Natural killer cell (primary cell): ENCODE data around the gene ARMC9. TPM values are rescaled to one million over a fixed set of nuclear protein-coding genes. Genes with fewer than 3 reads are reported as not detected.
"Not testable (repeated sequence)": the region's sequence is repeated elsewhere in the genome, so short reads cannot be mapped to it uniquely, and the experiment has no call there.

Experiments
- ATAC-seq, 3 donors: fragments of 150-1000 bp in 2 of 3; fragments of 200-7000 bp in 1 of 3; cut with Tn5 transposase; 1 replicate in 1 of 3; 2 replicates in 2 of 3; pipeline ENCODE4 v1.10.0; 2021; ENCODE audit warnings: mild to moderate bottlenecking in 2 of 3, moderate library complexity in 2 of 3
- DNase-seq, 2 donors: peaks; one replicate each; pipeline versions ENCODE4 v3.0.0 to v3.0.0-alpha.2; 2013 to 2021; ENCODE audit warnings: mixed read lengths in 1 of 2
- H3K27ac ChIP-seq: one replicate; pipeline ENCODE4 v1.5.1; 2013; ENCODE audit warnings: mild to moderate bottlenecking, low read length
- H3K27me3 ChIP-seq: one replicate; pipeline ENCODE4 v1.6.1; 2013; ENCODE audit warnings: low read length; ENCODE audit not compliant: control insufficient read depth, insufficient read depth
- H3K36me3 ChIP-seq: one replicate; pipeline ENCODE4 v1.6.1; 2013; ENCODE audit warnings: low read length; ENCODE audit not compliant: control insufficient read depth, insufficient read depth
- H3K4me1 ChIP-seq: one replicate; pipeline ENCODE4 v1.6.1; 2013; ENCODE audit warnings: low read length; ENCODE audit not compliant: control insufficient read depth, insufficient read depth
- H3K4me3 ChIP-seq: one replicate; pipeline ENCODE4 v1.5.1; 2013; ENCODE audit warnings: low read length
- H3K9me3 ChIP-seq: one replicate; pipeline ENCODE4 v1.6.1; 2013; ENCODE audit warnings: low read length; ENCODE audit not compliant: control insufficient read depth, insufficient read depth
- H3K27ac Mint-ChIP-seq, 2 donors: one replicate each; pipeline ENCODE4 v1.8.0; 2022; ENCODE audit warnings: mild to moderate bottlenecking in 2 of 2, mixed read lengths in 2 of 2, moderate library complexity in 1 of 2
- H3K27me3 Mint-ChIP-seq, 2 donors: one replicate each; pipeline ENCODE4 v1.8.0; 2022; ENCODE audit warnings: low read depth in 2 of 2, mixed read lengths in 2 of 2
- H3K36me3 Mint-ChIP-seq: one replicate; pipeline ENCODE4 v1.8.0; 2022; ENCODE audit warnings: mixed read lengths
- H3K4me1 Mint-ChIP-seq, 2 donors: one replicate each; pipeline ENCODE4 v1.8.0; 2022; ENCODE audit warnings: mixed read lengths in 2 of 2
- H3K4me3 Mint-ChIP-seq: one replicate; pipeline ENCODE4 v1.8.0; 2022; ENCODE audit warnings: mild to moderate bottlenecking, moderate library complexity, mixed read lengths
- H3K9me3 Mint-ChIP-seq, 2 donors: one replicate each; pipeline ENCODE4 v1.8.0; 2022; ENCODE audit warnings: mixed read lengths in 2 of 2
- CTCF ChIP-seq: fragments of 200-600 bp; IDR thresholded peaks from one replicate; pipeline ENCODE4 v1.8.0; 2022; ENCODE audit warnings: antibody characterized with exemption
- WGBS: methylation state at CpG from one replicate; pipeline ENCODE4 v1.1.7; 2013; ENCODE audit warnings: missing lambda C conversion rate; ENCODE audit not compliant: insufficient coverage; 5-methylcytosine and 5-hydroxymethylcytosine counted together
- intact Hi-C: fragments of 100-400 bp; cut with micrococcal nuclease; formaldehyde crosslinking; loops from one replicate; pipeline ENCODE4 v1.14.2; 2022
- total RNA-seq, 4 donors: library from RNA; stranded (reverse); fragments of 120-200 nt in 1 of 4; gene quantifications; one replicate each; pipeline versions ENCODE4 v1.2.3 to v1.2.4, GENCODE V29; 2013 to 2022

Gene ARMC9
- total RNA-seq, 3 donors from 2014 or later (not counting 1 experiment from before 2014, with no cell fraction given), result 1.2 to 2.3 (median 2.0) TPM

- H3K36me3 Mint-ChIP-seq, result no peaks in the 10 kb centered on the region
- intact Hi-C loops, result no loop called here
- H3K4me1 Mint-ChIP-seq, result peaks cover 9 to 13% of the 10 kb centered on the region in 2 donors
- peaks cover 0 to 18% of the 10 kb centered on the region in 2 donors for H3K27me3 Mint-ChIP-seq
- H3K27ac Mint-ChIP-seq, result no peak overlapping the region
- no peak for TF ChIP-seq CTCF
- no peak for DNase-seq
- no peak overlapping the region for H3K27ac ChIP-seq
- no peaks in the 10 kb centered on the region for H3K9me3 ChIP-seq
- 95% methylated on average over 5 of the region's 5 CpGs for WGBS
- peaks cover 13% of the 10 kb centered on the region for H3K4me1 ChIP-seq
- no peak for ATAC-seq
- no peak overlapping the region for H3K4me3 ChIP-seq
- H3K27me3 ChIP-seq, result no peaks in the 10 kb centered on the region
- peak overlapping the region; percentile 47 for H3K4me3 Mint-ChIP-seq
- H3K36me3 ChIP-seq, result no peaks in the 10 kb centered on the region
- H3K9me3 Mint-ChIP-seq, result no peaks in the 10 kb centered on the region
Observed at GRCh38 chr2:231196592-231196991, 1.8 kb upstream of the ARMC9 start.

- H3K27ac ChIP-seq, H3K27me3 ChIP-seq, DNase-seq, H3K9me3 ChIP-seq, H3K4me3 ChIP-seq, H3K9me3 Mint-ChIP-seq, H3K36me3 Mint-ChIP-seq, intact Hi-C loops, H3K36me3 ChIP-seq, ATAC-seq: not testable (repeated sequence)
- Mint-ChIP-seq H3K27ac (peak overlapping the region in 1 of 2 donors; percentile 18), H3K27me3 (peaks cover 0 to 16% of the 10 kb centered on the region in 2 donors), H3K4me3 (peak overlapping the region; percentile 94), H3K4me1 (peaks cover 9 to 13% of the 10 kb centered on the region in 2 donors)
- H3K4me1 ChIP-seq, result peaks cover 13% of the 10 kb centered on the region
- WGBS, result 96% methylated on average over 7 of the region's 7 CpGs
Observed at GRCh38 chr2:231197196-231197595, 1.2 kb upstream of the ARMC9 start.

DNA sequence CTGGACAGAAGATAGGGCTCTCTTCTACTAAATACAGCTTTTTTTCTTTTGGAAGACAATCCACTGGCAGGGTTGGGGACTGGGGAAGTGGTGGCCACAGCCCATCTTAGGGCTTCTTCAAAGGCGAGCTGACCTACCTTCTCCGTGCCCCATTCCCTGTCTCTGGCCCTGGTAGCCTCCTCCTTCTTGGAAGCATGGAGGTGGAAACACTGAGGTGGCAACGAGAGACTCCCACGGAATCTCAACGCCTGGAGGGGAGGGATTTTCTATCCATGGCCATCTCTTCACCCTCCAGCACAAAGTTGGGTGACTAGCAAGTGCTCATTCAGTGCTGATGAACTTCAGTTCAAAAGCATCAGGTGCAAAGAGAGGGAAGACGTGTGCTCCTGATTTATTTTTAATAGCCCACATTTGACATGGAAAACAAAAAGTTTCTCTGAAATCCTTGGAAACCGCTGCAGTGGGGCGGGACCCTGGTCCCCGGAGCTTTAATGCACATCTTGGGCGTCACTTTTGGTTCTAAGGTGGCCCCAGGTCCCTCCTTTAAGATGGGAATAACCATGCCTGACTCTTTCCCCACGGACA is 633 bp upstream of the ARMC9 start:
- WGBS, result 39% methylated on average over 11 of the region's 11 CpGs
- no peaks in the 10 kb centered on the region for H3K27me3 ChIP-seq
- no peak for DNase-seq
- Mint-ChIP-seq H3K9me3 (no peaks in the 10 kb centered on the region), H3K27me3 (peaks cover 0 to 10% of the 10 kb centered on the region in 2 donors), H3K27ac (peak overlapping the region; percentile 53 to 85), H3K4me3 (peak overlapping the region; percentile 94), H3K4me1 (peaks cover 9 to 13% of the 10 kb centered on the region in 2 donors), H3K36me3 (no peaks in the 10 kb centered on the region)
- no peaks in the 10 kb centered on the region for H3K9me3 ChIP-seq
- H3K4me3 ChIP-seq, result peak overlapping the region; percentile 89
- peaks cover 13% of the 10 kb centered on the region for H3K4me1 ChIP-seq
- intact Hi-C loops, result no loop called here
- no peak for TF ChIP-seq CTCF
- no peak for ATAC-seq
- peak overlapping the region; percentile 43 for H3K27ac ChIP-seq
- H3K36me3 ChIP-seq, result no peaks in the 10 kb centered on the region

DNA sequence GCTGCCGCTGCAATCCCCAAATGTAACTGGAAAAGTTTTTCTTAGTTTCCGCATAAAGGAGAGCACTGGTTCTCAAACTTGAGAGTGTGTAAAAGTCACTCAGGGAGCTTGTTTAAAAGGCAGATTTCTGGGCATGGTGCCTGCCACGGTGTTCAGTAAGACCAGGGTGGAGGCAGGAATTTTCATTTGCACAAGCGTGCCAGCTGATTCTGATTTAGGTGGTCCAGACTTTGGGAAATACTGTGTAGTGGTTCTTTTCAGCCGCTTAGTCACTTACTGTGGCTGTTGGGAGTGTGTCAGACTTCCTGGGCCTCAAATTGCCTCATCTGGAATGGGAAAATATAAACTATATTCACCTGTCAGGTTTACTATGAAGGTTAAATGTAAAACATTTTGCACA is 788 bp downstream of the ARMC9 start:
- 80% methylated on average over 5 of the region's 5 CpGs for WGBS
- intact Hi-C loops, result no loop called here
- H3K9me3 ChIP-seq, result no peaks in the 10 kb centered on the region
- Mint-ChIP-seq H3K27ac (peak overlapping the region; percentile 54 to 85), H3K36me3 (no peaks in the 10 kb centered on the region), H3K4me3 (peak overlapping the region; percentile 94), H3K4me1 (peaks cover 9 to 13% of the 10 kb centered on the region in 2 donors), H3K9me3 (no peaks in the 10 kb centered on the region), H3K27me3 (peaks cover 0 to 5% of the 10 kb centered on the region in 2 donors)
- ATAC-seq (no peak), DNase-seq (no peak)
- TF ChIP-seq CTCF, result no peak
- peaks cover 13% of the 10 kb centered on the region for H3K4me1 ChIP-seq
- no peaks in the 10 kb centered on the region for H3K36me3 ChIP-seq
- no peak overlapping the region for H3K4me3 ChIP-seq
- H3K27ac ChIP-seq, result no peak overlapping the region
- no peaks in the 10 kb centered on the region for H3K27me3 ChIP-seq
